Colonic mucosa (tissue), 4 donors: ENCODE data around the gene CST11. TPM values are rescaled to one million over a fixed set of nuclear protein-coding genes. Genes with fewer than 3 reads are reported as not detected.

Experiments used
- DNase-seq: peaks from one replicate; pipeline ENCODE4 v3.0.0-alpha.2; 2020
- H3K27ac ChIP-seq: fragments of 200-600 bp; one replicate; pipeline ENCODE4 v1.8.0; 2021
- H3K27me3 ChIP-seq: fragments of 200-600 bp; one replicate; pipeline ENCODE4 v1.8.0; 2021
- H3K36me3 ChIP-seq: fragments of 200-600 bp; one replicate; pipeline ENCODE4 v1.8.0; 2021
- H3K4me1 ChIP-seq: fragments of 200-600 bp; one replicate; pipeline ENCODE4 v1.8.0; 2021; ENCODE audit warnings: mild to moderate bottlenecking
- H3K4me3 ChIP-seq: fragments of 200-600 bp; one replicate; pipeline ENCODE4 v1.8.0; 2021
- H3K9ac ChIP-seq, 2 donors: one replicate each; pipeline ENCODE4 v1.7.0; 2013; ENCODE audit warnings: control low read depth in 2 of 2, low read depth in 2 of 2, low read length in 2 of 2
- H3K9me3 ChIP-seq: fragments of 200-600 bp; one replicate; pipeline ENCODE4 v1.8.0; 2021
- intact Hi-C: fragments of 100-400 bp; cut with DNase I; formaldehyde crosslinking; loops from one replicate; pipeline ENCODE4 v1.14.1; 2022
- total RNA-seq, 2 donors: library from RNA; stranded (reverse); fragmentation: NEBNext Ultra II Directional in 1 of 2; extraction: Animal tissue kit (Norgen Biotek cat#: 25700) in 1 of 2; gene quantifications; one replicate each; pipeline ENCODE4 v1.2.1, GENCODE V29; 2021
- TF ChIP-seq, protein P1 (sequence below): fragments of 200-600 bp; IDR thresholded peaks from one replicate; pipeline ENCODE4 v1.8.0; 2022; ENCODE audit warnings: antibody characterized with exemption, mild to moderate bottlenecking
- donor health status: healthy.
- donor health status: DM: no; HTN: no; CAD: no.
- donor health status: DM: no; HTN: no; CAD: no.

CST11 gene
- total RNA-seq, 2 donors from 2014 or later: not detected

DNA sequence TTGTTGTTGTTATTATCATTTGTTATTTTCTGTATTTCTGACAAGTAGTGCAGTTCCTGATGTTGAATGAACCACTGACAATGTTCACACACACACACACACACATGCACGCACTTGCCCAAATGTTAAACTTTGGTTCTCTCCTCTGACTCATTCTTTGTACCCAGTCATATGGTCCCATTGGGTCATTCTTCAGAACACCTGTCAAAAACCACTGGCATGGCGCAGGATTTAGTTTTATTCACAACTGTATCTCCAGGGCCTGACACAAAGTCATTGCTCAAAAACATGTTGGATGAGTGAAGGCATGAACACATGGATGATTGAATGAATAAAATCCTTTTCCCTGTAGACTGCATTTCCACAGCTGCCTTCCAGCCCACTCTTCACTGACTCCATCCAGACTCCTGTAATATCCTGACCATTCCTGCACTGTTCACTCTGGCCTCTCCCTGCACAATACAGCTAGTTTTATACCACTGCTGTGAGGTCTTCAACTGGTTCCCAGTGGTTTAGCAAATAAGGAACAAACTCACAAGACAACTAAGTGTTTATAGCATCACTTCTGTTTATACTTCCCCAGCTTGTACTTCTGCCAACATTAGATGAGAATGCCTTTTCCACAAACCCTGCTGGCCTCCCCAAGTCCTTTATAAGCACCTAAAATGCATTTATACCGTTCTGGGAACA is 6.9 kb upstream of the CST11 start:
- Histone ChIP-seq H3K9ac (no peak overlapping the region), H3K36me3 (no peaks in the 10 kb centered on the region), H3K4me1 (no peaks in the 10 kb centered on the region), H3K4me3 (no peak overlapping the region), H3K9me3 (no peaks in the 10 kb centered on the region), H3K27ac (no peak overlapping the region), H3K27me3 (no peaks in the 10 kb centered on the region)
- TF ChIP-seq, protein P1, sequence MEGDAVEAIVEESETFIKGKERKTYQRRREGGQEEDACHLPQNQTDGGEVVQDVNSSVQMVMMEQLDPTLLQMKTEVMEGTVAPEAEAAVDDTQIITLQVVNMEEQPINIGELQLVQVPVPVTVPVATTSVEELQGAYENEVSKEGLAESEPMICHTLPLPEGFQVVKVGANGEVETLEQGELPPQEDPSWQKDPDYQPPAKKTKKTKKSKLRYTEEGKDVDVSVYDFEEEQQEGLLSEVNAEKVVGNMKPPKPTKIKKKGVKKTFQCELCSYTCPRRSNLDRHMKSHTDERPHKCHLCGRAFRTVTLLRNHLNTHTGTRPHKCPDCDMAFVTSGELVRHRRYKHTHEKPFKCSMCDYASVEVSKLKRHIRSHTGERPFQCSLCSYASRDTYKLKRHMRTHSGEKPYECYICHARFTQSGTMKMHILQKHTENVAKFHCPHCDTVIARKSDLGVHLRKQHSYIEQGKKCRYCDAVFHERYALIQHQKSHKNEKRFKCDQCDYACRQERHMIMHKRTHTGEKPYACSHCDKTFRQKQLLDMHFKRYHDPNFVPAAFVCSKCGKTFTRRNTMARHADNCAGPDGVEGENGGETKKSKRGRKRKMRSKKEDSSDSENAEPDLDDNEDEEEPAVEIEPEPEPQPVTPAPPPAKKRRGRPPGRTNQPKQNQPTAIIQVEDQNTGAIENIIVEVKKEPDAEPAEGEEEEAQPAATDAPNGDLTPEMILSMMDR: no peak
- intact Hi-C loops: loop anchor here (10.0 kb wide), 1 partner anchor 75 kb away; no protein-coding TSS in a partner anchor
- no peak for DNase-seq

DNA sequence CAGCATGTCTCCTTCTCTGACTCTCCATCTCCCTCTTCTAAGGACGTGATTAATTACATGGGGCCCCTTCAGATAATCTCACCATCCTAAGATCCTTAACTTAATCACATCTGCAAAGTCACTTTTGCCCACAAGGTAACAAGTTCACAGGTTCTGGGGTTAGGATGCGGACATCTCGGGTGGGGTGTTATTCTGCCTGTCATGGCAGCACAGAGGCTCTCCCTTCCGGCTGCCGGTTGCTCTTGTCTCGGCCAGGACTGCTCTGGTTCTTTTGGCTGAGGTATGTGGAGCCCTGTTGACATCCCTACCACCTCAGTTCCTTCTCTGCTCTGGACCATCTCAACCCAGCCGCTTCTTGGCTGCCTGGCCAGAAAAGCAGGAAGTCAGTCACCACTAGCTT is 4.2 kb upstream of the CST11 start:
- Histone ChIP-seq H3K27me3 (no peaks in the 10 kb centered on the region), H3K9me3 (no peaks in the 10 kb centered on the region), H3K4me1 (no peaks in the 10 kb centered on the region), H3K36me3 (no peaks in the 10 kb centered on the region), H3K9ac (no peak overlapping the region), H3K4me3 (no peak overlapping the region), H3K27ac (no peak overlapping the region)
- DNase-seq: no peak
- intact Hi-C loops: no loop called here
- TF ChIP-seq, protein P1: no peak

DNA sequence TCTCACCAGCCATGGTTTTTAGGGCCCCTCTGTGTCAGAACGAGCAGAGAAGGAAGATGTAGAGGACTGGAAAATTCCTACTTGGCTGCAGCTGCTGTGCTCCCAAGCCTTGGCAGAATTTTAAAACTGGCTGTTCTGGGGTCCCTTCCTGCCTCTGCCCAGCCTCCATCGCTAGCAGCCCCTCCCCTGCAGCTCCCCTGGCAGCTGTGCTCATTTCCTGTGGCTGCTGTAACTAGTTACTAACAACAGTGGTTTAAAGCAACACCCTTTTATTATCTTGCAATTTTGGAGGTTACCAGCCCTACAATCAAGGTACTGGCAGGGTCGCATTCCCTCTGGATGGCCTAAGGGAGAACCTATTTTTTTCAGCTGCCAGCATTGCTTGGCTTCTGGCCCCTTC is 3.7 kb upstream of the CST11 start:
- intact Hi-C loops: no loop called here
- DNase-seq: no peak
- TF ChIP-seq, protein P1: no peak
- Histone ChIP-seq H3K4me3 (no peak overlapping the region), H3K9ac (no peak overlapping the region), H3K27ac (no peak overlapping the region), H3K9me3 (no peaks in the 10 kb centered on the region), H3K4me1 (no peaks in the 10 kb centered on the region), H3K36me3 (no peaks in the 10 kb centered on the region), H3K27me3 (no peaks in the 10 kb centered on the region)

DNA sequence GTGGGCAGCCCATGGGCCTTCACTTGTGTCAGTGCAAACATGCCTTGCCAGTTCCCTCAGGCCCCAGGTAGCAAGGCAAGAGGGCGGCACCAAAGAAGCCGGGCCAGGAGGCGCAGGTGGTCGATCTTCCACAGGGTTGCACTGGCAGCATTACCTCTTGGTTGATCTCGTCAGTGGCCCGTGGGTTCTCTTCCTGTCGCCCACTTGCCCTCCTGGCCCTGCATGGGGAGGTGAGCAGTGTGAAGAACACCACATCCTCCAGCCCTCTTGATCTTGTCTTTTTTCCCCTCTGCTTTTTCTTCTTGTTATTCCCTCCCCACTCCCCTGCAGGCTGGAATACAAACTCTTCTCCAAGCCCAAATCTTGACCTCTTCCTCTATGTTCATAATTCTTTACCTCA is 3.0 kb upstream of the CST11 start:
- Histone ChIP-seq H3K4me3 (no peak overlapping the region), H3K4me1 (no peaks in the 10 kb centered on the region), H3K9ac (no peak overlapping the region), H3K27me3 (no peaks in the 10 kb centered on the region), H3K9me3 (no peaks in the 10 kb centered on the region), H3K27ac (no peak overlapping the region), H3K36me3 (no peaks in the 10 kb centered on the region)
- intact Hi-C loops: no loop called here
- TF ChIP-seq, protein P1: no peak
- DNase-seq: no peak

DNA sequence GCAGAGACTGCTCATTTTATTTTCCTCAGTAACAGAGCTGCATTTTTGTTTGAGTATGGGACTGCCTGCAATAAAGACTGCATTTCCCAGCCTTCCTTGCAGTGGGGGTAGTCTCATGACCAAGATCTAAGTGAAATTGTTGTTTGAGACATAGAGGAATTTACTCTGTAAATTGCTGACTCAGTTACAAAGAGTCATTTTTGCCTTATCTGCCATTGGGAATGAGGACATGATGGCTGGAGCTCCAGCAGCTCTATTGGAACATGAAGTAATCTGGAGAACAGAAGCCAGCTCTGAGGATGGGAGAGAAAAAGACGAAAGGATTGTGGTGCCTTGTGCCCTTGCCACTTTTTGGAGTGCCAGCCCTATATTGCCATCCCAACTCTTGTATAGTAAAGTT is 2.1 kb upstream of the CST11 start:
- TF ChIP-seq, protein P1: no peak
- intact Hi-C loops: no loop called here

More for the DNA sequence above, 2.1 kb upstream of the CST11 start:
- Histone ChIP-seq H3K27me3 (no peaks in the 10 kb centered on the region), H3K9me3 (no peaks in the 10 kb centered on the region), H3K36me3 (no peaks in the 10 kb centered on the region), H3K9ac (no peak overlapping the region), H3K4me1 (no peaks in the 10 kb centered on the region), H3K4me3 (no peak overlapping the region), H3K27ac (no peak overlapping the region)
- no peak for DNase-seq
